GM21717 (cell line): ENCODE data around the gene MMP17.
"Not testable (repeated sequence)": the region's sequence is repeated elsewhere in the genome, so short reads cannot be mapped to it uniquely, and the experiment has no call there.

Experiments used
- ATAC-seq: cut with Tn5 transposase; IDR thresholded peaks from one replicate; pipeline ENCODE4 v1.9.1; 2021; ENCODE audit warnings: mild to moderate bottlenecking, moderate library complexity; ENCODE audit not compliant: unreplicated experiment

Gene MMP17

GRCh38 chr12:131862994-131863710 is 35.0 kb downstream of the MMP17 start:
- no peak for ATAC-seq

GRCh38 chr12:131863711-131864396 is 35.7 kb downstream of the MMP17 start:
- no peak for ATAC-seq

- ATAC-seq = no peak
Observed at GRCh38 chr12:131864469-131864868, 36.3 kb downstream of the MMP17 start.

GRCh38 chr12:131865180-131865875 is 37.1 kb downstream of the MMP17 start:
- ATAC-seq = no peak

GRCh38 chr12:131867471-131867870 is 39.3 kb downstream of the MMP17 start:
- ATAC-seq = no peak

GRCh38 chr12:131867891-131868675 is 39.9 kb downstream of the MMP17 start:
- ATAC-seq = no peak

GRCh38 chr12:131869871-131870418 is 41.8 kb downstream of the MMP17 start:
- no peak for ATAC-seq

GRCh38 chr12:131871677-131872076 is 43.5 kb downstream of the MMP17 start:
- no peak for ATAC-seq

- ATAC-seq = no peak
Observed at GRCh38 chr12:131872154-131873051, 44.2 kb downstream of the MMP17 start.

- ATAC-seq = no peak
Observed at GRCh38 chr12:131873293-131873692, 45.1 kb downstream of the MMP17 start.

- ATAC-seq = not testable (repeated sequence)
Observed at GRCh38 chr12:131874972-131875371, 46.8 kb downstream of the MMP17 start.

GRCh38 chr12:131877216-131877615 is 49.0 kb downstream of the MMP17 start:
- ATAC-seq = not testable (repeated sequence)

GRCh38 chr12:131878436-131878835 is 50.2 kb downstream of the MMP17 start:
- not testable (repeated sequence) for ATAC-seq

GRCh38 chr12:131882804-131883520 is 54.8 kb downstream of the MMP17 start:
- ATAC-seq = no peak

- ATAC-seq = no peak
Observed at GRCh38 chr12:131883521-131883900, 55.3 kb downstream of the MMP17 start.

GRCh38 chr12:131885076-131885475 is 56.9 kb downstream of the MMP17 start:
- ATAC-seq = not testable (repeated sequence)

- no peak for ATAC-seq
Observed at GRCh38 chr12:131885543-131886057, 57.4 kb downstream of the MMP17 start.

GRCh38 chr12:131891722-131892121 is 63.5 kb downstream of the MMP17 start:
- not testable (repeated sequence) for ATAC-seq
